HepG2 (cell line): Measurements from ENCODE around the gene COPS3.

ENCODE experiments used
- ATF4 ChIP-seq, 2 experiments: fragments of 450-650 bp in 1 of 2; sonication (generic) in 1 of 2; formaldehyde crosslinking; IDR thresholded peaks; 2 replicates each; pipeline versions ENCODE4 v1.5.0 to v1.8.0; 2020 to 2022; ENCODE audit warnings: mild to moderate bottlenecking in 1 of 2, missing genetic modification reagents in 1 of 2
- IRX3 ChIP-seq: sonication (generic); formaldehyde crosslinking; IDR thresholded peaks from 2 replicates; pipeline ENCODE4 v1.8.1; 2023; ENCODE audit warnings: mild to moderate bottlenecking, low read depth, missing genetic modification reagents, borderline replicate concordance
- KLF13 ChIP-seq: sonication (generic); formaldehyde crosslinking; IDR thresholded peaks from 2 replicates; pipeline ENCODE4 v1.4.0; 2020; ENCODE audit warnings: mild to moderate bottlenecking, missing genetic modification reagents
- MAFK ChIP-seq, 2 experiments: IDR thresholded peaks in 1 of 2; conservative IDR thresholded peaks in 1 of 2; 2 replicates each; pipeline ENCODE4 v1.6.1; 2011; ENCODE audit warnings: improper control_type of control experiment in 2 of 2, low read length in 2 of 2
- MIER3 ChIP-seq: IDR thresholded peaks from 2 replicates; pipeline ENCODE4 v1.6.1; 2016; ENCODE audit warnings: missing compliant biosample characterization, borderline replicate concordance
- SOX6 ChIP-seq, 2 experiments: fragments of 450-650 bp in 1 of 2; sonication (generic) in 1 of 2; formaldehyde crosslinking in 1 of 2; IDR thresholded peaks; 2 replicates each; pipeline versions ENCODE4 v1.4.0 to v1.6.1; 2017 to 2020; ENCODE audit warnings: antibody characterized with exemption in 1 of 2, mild to moderate bottlenecking in 1 of 2, missing genetic modification reagents in 1 of 2
- TAF1 ChIP-seq: sonication (generic); formaldehyde crosslinking; IDR thresholded peaks from 2 replicates; pipeline ENCODE4 v1.4.0; 2020; ENCODE audit warnings: missing genetic modification reagents
- ZNF343 ChIP-seq: sonication (generic); formaldehyde crosslinking; IDR thresholded peaks from 2 replicates; pipeline ENCODE4 v1.4.0; 2020; ENCODE audit warnings: mild to moderate bottlenecking, missing genetic modification reagents
- ZNF614 ChIP-seq: IDR thresholded peaks from 2 replicates; pipeline ENCODE4 v1.6.1; 2018; ENCODE audit warnings: missing biosample characterization, missing genetic modification reagents, inconsistent platforms, borderline replicate concordance
- TF ChIP-seq, protein P1 (sequence below): sonication (generic); formaldehyde crosslinking; IDR thresholded peaks from 2 replicates; pipeline ENCODE4 v1.5.0; 2020; ENCODE audit warnings: mild to moderate bottlenecking, missing genetic modification reagents, moderate library complexity
- TF ChIP-seq, protein P2 (sequence below): sonication (generic); formaldehyde crosslinking; IDR thresholded peaks from 2 replicates; pipeline ENCODE4 v1.4.0; 2020; ENCODE audit warnings: missing genetic modification reagents
- TF ChIP-seq, protein P3 (sequence below): sonication (generic); formaldehyde crosslinking; IDR thresholded peaks from 2 replicates; pipeline ENCODE4 v1.4.0; 2020; ENCODE audit warnings: mild to moderate bottlenecking, missing genetic modification reagents
- TF ChIP-seq, protein P4 (sequence below): sonication (generic); formaldehyde crosslinking; IDR thresholded peaks from 2 replicates; pipeline ENCODE4 v1.8.1; 2023; ENCODE audit warnings: missing genetic modification reagents, inconsistent platforms, borderline replicate concordance

- TF ChIP-seq KLF13 = no peak
- TF ChIP-seq, protein P1, sequence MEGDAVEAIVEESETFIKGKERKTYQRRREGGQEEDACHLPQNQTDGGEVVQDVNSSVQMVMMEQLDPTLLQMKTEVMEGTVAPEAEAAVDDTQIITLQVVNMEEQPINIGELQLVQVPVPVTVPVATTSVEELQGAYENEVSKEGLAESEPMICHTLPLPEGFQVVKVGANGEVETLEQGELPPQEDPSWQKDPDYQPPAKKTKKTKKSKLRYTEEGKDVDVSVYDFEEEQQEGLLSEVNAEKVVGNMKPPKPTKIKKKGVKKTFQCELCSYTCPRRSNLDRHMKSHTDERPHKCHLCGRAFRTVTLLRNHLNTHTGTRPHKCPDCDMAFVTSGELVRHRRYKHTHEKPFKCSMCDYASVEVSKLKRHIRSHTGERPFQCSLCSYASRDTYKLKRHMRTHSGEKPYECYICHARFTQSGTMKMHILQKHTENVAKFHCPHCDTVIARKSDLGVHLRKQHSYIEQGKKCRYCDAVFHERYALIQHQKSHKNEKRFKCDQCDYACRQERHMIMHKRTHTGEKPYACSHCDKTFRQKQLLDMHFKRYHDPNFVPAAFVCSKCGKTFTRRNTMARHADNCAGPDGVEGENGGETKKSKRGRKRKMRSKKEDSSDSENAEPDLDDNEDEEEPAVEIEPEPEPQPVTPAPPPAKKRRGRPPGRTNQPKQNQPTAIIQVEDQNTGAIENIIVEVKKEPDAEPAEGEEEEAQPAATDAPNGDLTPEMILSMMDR (CRISPR knock-in tag) = peak; percentile 26; the same call in 1 of the 2 replicates
- TF ChIP-seq, protein P2, sequence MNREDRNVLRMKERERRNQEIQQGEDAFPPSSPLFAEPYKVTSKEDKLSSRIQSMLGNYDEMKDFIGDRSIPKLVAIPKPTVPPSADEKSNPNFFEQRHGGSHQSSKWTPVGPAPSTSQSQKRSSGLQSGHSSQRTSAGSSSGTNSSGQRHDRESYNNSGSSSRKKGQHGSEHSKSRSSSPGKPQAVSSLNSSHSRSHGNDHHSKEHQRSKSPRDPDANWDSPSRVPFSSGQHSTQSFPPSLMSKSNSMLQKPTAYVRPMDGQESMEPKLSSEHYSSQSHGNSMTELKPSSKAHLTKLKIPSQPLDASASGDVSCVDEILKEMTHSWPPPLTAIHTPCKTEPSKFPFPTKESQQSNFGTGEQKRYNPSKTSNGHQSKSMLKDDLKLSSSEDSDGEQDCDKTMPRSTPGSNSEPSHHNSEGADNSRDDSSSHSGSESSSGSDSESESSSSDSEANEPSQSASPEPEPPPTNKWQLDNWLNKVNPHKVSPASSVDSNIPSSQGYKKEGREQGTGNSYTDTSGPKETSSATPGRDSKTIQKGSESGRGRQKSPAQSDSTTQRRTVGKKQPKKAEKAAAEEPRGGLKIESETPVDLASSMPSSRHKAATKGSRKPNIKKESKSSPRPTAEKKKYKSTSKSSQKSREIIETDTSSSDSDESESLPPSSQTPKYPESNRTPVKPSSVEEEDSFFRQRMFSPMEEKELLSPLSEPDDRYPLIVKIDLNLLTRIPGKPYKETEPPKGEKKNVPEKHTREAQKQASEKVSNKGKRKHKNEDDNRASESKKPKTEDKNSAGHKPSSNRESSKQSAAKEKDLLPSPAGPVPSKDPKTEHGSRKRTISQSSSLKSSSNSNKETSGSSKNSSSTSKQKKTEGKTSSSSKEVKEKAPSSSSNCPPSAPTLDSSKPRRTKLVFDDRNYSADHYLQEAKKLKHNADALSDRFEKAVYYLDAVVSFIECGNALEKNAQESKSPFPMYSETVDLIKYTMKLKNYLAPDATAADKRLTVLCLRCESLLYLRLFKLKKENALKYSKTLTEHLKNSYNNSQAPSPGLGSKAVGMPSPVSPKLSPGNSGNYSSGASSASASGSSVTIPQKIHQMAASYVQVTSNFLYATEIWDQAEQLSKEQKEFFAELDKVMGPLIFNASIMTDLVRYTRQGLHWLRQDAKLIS = no peak
- TF ChIP-seq, protein P3, sequence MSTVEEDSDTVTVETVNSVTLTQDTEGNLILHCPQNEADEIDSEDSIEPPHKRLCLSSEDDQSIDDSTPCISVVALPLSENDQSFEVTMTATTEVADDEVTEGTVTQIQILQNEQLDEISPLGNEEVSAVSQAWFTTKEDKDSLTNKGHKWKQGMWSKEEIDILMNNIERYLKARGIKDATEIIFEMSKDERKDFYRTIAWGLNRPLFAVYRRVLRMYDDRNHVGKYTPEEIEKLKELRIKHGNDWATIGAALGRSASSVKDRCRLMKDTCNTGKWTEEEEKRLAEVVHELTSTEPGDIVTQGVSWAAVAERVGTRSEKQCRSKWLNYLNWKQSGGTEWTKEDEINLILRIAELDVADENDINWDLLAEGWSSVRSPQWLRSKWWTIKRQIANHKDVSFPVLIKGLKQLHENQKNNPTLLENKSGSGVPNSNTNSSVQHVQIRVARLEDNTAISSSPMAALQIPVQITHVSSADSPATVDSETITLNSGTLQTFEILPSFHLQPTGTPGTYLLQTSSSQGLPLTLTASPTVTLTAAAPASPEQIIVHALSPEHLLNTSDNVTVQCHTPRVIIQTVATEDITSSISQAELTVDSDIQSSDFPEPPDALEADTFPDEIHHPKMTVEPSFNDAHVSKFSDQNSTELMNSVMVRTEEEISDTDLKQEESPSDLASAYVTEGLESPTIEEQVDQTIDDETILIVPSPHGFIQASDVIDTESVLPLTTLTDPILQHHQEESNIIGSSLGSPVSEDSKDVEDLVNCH (CRISPR knock-in tag) = no peak
- no peak for TF ChIP-seq IRX3 (CRISPR knock-in tag)
- no peak for TF ChIP-seq ZNF614 (CRISPR knock-in tag)
- TF ChIP-seq MIER3 (CRISPR knock-in tag) = no peak
- no peak for TF ChIP-seq TAF1
- TF ChIP-seq SOX6 (IDR thresholded peaks at IDR 0.05) = no peak
- TF ChIP-seq SOX6 (CRISPR knock-in tag; IDR thresholded peaks at IDR 0.05) = no peak; the same call in 1 of the 2 replicates
- no peak for TF ChIP-seq MAFK (conservative IDR thresholded peaks at IDR 0.05 in 1 of 2, IDR thresholded peaks at IDR 0.05 in 1 of 2; ENCODE audit: low read length in 2 of 2)
- TF ChIP-seq, protein P4, sequence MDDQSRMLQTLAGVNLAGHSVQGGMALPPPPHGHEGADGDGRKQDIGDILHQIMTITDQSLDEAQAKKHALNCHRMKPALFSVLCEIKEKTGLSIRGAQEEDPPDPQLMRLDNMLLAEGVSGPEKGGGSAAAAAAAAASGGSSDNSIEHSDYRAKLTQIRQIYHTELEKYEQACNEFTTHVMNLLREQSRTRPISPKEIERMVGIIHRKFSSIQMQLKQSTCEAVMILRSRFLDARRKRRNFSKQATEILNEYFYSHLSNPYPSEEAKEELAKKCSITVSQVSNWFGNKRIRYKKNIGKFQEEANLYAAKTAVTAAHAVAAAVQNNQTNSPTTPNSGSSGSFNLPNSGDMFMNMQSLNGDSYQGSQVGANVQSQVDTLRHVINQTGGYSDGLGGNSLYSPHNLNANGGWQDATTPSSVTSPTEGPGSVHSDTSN = no peak
- TF ChIP-seq ZNF343 (CRISPR knock-in tag) = 0 out of 2 replicates have a peak, but pooled peaks have one; percentile 8
- TF ChIP-seq ATF4 (CRISPR knock-in tag; IDR thresholded peaks at IDR 0.05) = no peak
Observed at GRCh38 chr17:17206913-17207335, 74.1 kb downstream of the COPS3 start.
